Spleen (tissue), 7 donors: ENCODE results near the gene ABCA12.

ENCODE experiments used
- POLR2A ChIP-seq, 3 donors: fragments of 450-650 bp; IDR thresholded peaks; one replicate each; pipeline ENCODE4 v1.5.1; 2017; ENCODE audit warnings: antibody characterized with exemption in 3 of 3, mild to moderate bottlenecking in 1 of 3
- POLR2AphosphoS5 ChIP-seq, 3 donors: sonication (generic); formaldehyde crosslinking; IDR thresholded peaks; one replicate each; pipeline ENCODE4 v1.5.1; 2017; ENCODE audit warnings: antibody characterized with exemption in 3 of 3
- TF ChIP-seq, protein P1 (sequence below), 11 experiments: fragments of 200-600 bp in 7 of 11; fragments of 450-650 bp in 4 of 11; sonication (generic) in 4 of 11; IDR thresholded peaks in 8 of 11; conservative IDR thresholded peaks in 3 of 11; 1 replicate in 7 of 11; 2 replicates in 4 of 11; pipeline versions ENCODE4 v1.4.0 to v1.8.0; 2016 to 2021; ENCODE audit warnings: antibody characterized with exemption in 11 of 11, inconsistent platforms in 4 of 11, mild to moderate bottlenecking in 1 of 11
- donor health status: DM: no; HTN: no; CAD: no; lungs with moderate emphysema.
- donor health status: DM: no; HTN: no; CAD: no.
- donor health status: DM: no; HTN: no; CAD: no.

DNA sequence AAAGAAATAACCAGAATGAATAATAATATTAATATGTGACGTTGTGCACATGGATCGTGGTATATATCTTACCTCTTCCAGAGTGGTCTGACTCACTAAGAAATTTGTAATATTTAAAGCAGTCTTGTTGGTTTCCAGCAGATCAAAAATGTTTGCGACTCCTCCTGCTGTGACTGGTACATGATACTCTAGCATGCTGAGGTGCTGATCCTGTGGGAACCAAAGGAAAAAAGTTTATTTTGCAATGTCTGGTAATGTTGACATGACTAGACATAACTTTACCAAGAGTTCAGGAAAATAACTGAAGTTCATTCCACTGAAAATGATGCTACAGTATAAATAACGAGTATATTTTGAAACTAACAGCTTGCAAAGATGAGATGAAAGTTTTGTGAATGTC lies 204.4 kb downstream of the ABCA12 start:
- TF ChIP-seq, protein P1, sequence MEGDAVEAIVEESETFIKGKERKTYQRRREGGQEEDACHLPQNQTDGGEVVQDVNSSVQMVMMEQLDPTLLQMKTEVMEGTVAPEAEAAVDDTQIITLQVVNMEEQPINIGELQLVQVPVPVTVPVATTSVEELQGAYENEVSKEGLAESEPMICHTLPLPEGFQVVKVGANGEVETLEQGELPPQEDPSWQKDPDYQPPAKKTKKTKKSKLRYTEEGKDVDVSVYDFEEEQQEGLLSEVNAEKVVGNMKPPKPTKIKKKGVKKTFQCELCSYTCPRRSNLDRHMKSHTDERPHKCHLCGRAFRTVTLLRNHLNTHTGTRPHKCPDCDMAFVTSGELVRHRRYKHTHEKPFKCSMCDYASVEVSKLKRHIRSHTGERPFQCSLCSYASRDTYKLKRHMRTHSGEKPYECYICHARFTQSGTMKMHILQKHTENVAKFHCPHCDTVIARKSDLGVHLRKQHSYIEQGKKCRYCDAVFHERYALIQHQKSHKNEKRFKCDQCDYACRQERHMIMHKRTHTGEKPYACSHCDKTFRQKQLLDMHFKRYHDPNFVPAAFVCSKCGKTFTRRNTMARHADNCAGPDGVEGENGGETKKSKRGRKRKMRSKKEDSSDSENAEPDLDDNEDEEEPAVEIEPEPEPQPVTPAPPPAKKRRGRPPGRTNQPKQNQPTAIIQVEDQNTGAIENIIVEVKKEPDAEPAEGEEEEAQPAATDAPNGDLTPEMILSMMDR (IDR thresholded peaks at IDR 0.05 in 8 of 11, conservative IDR thresholded peaks at IDR 0.05 in 3 of 11): no peak
- TF ChIP-seq POLR2A (IDR thresholded peaks at IDR 0.05) (no peak), POLR2AphosphoS5 (IDR thresholded peaks at IDR 0.05) (no peak)
